H9 (cell line): ENCODE measurements around the gene SLC1A4. TPM values are rescaled to one million over a fixed set of nuclear protein-coding genes. Genes with fewer than 3 reads are reported as not detected.

ENCODE experiments used
- DNase-seq: peaks from one replicate; pipeline ENCODE4 v3.0.0-alpha.2; 2017
- H2AFZ ChIP-seq: one replicate; pipeline ENCODE4 v1.6.1; 2013; ENCODE audit warnings: mild to moderate bottlenecking, low read length, control low read depth, moderate library complexity
- H2AK5ac ChIP-seq: 2 replicates; pipeline ENCODE4 v1.6.1; 2013; ENCODE audit warnings: low read length, control low read depth, mixed read lengths; ENCODE audit not compliant: insufficient read length
- H2BK120ac ChIP-seq: one replicate; pipeline ENCODE4 v1.6.1; 2013; ENCODE audit warnings: low read depth, mild to moderate bottlenecking, low read length, control low read depth, inconsistent platforms; ENCODE audit not compliant: poor library complexity, severe bottlenecking
- H2BK12ac ChIP-seq: 2 replicates; pipeline ENCODE4 v1.6.1; 2013; ENCODE audit warnings: low read length, control low read depth, mixed read lengths, low read depth; ENCODE audit not compliant: insufficient read length
- H2BK15ac ChIP-seq: 2 replicates; pipeline ENCODE4 v1.6.1; 2013; ENCODE audit warnings: low read depth, low read length, control low read depth
- H2BK20ac ChIP-seq: one replicate; pipeline ENCODE4 v1.6.1; 2013; ENCODE audit warnings: low read depth, mild to moderate bottlenecking, low read length, control low read depth, inconsistent platforms; ENCODE audit not compliant: poor library complexity, severe bottlenecking
- H2BK5ac ChIP-seq: 2 replicates; pipeline ENCODE4 v1.6.1; 2013; ENCODE audit warnings: low read length, control low read depth, mixed read lengths; ENCODE audit not compliant: insufficient read length
- H3K14ac ChIP-seq: 2 replicates; pipeline ENCODE4 v1.6.1; 2013; ENCODE audit warnings: low read length, control low read depth; ENCODE audit not compliant: insufficient read depth
- H3K18ac ChIP-seq: 2 replicates; pipeline ENCODE4 v1.6.1; 2013; ENCODE audit warnings: low read depth, mild to moderate bottlenecking, mixed read lengths, low read length, control low read depth; ENCODE audit not compliant: insufficient read length
- H3K23ac ChIP-seq: 2 replicates; pipeline ENCODE4 v1.6.1; 2013; ENCODE audit warnings: low read length, control low read depth, mixed read lengths, low read depth; ENCODE audit not compliant: insufficient read length
- H3K23me2 ChIP-seq: 2 replicates; pipeline ENCODE4 v1.6.1; 2013; ENCODE audit warnings: low read depth, mild to moderate bottlenecking, mixed read lengths, low read length, control low read depth; ENCODE audit not compliant: insufficient read length, poor library complexity, severe bottlenecking
- H3K27ac ChIP-seq: 2 replicates; pipeline ENCODE4 v1.5.1; 2013; ENCODE audit warnings: low read length, control low read depth, mixed read lengths, low read depth; ENCODE audit not compliant: insufficient read length
- H3K27me3 ChIP-seq: 2 replicates; pipeline ENCODE4 v1.6.1; 2013; ENCODE audit warnings: low read length, control low read depth, inconsistent platforms; ENCODE audit not compliant: insufficient read depth
- H3K4ac ChIP-seq: 2 replicates; pipeline ENCODE4 v1.6.1; 2013; ENCODE audit warnings: low read depth, mild to moderate bottlenecking, control low read depth, inconsistent platforms, low read length, moderate library complexity
- H3K4me1 ChIP-seq: 2 replicates; pipeline ENCODE4 v1.6.1; 2013; ENCODE audit warnings: low read length, control low read depth, inconsistent platforms; ENCODE audit not compliant: insufficient read depth
- H3K4me2 ChIP-seq: 2 replicates; pipeline ENCODE4 v1.6.1; 2013; ENCODE audit warnings: low read length, control low read depth, mixed read lengths; ENCODE audit not compliant: insufficient read length, insufficient read depth
- H3K56ac ChIP-seq: 2 replicates; pipeline ENCODE4 v1.6.1; 2013; ENCODE audit warnings: low read depth, mild to moderate bottlenecking, mixed read lengths, low read length, control low read depth; ENCODE audit not compliant: insufficient read length
- H3K79me1 ChIP-seq: 2 replicates; pipeline ENCODE4 v1.6.1; 2013; ENCODE audit warnings: low read depth, mild to moderate bottlenecking, moderate library complexity, low read length, control low read depth, inconsistent platforms; ENCODE audit not compliant: insufficient read depth, poor library complexity, severe bottlenecking
- H3K79me2 ChIP-seq: 2 replicates; pipeline ENCODE4 v1.6.1; 2013; ENCODE audit warnings: low read length, control low read depth, inconsistent platforms; ENCODE audit not compliant: insufficient read depth
- H3K9ac ChIP-seq: 2 replicates; pipeline ENCODE4 v1.6.1; 2013; ENCODE audit warnings: low read length, control low read depth, mixed read lengths; ENCODE audit not compliant: insufficient read length; ENCODE audit errors: extremely low read depth
- H3K9me3 ChIP-seq: one replicate; pipeline ENCODE4 v1.6.1; 2013; ENCODE audit warnings: low read depth, low read length, inconsistent platforms; ENCODE audit not compliant: control insufficient read depth
- H3T11ph ChIP-seq: one replicate; pipeline ENCODE4 v1.6.1; 2013; ENCODE audit warnings: mild to moderate bottlenecking, low read length, control low read depth, inconsistent platforms
- H4K20me1 ChIP-seq: one replicate; pipeline ENCODE4 v1.6.1; 2013; ENCODE audit not compliant: control insufficient read depth, insufficient read length, insufficient read depth
- H4K5ac ChIP-seq: 2 replicates; pipeline ENCODE4 v1.6.1; 2013; ENCODE audit warnings: low read depth, mild to moderate bottlenecking, mixed read lengths, low read length, control low read depth; ENCODE audit not compliant: insufficient read length
- H4K8ac ChIP-seq: replicated peaks from 2 replicates; pipeline ENCODE4 v1.6.1; 2013; ENCODE audit warnings: low read length, control low read depth, mixed read lengths, low read depth; ENCODE audit not compliant: insufficient read length
- H4K91ac ChIP-seq: 2 replicates; pipeline ENCODE4 v1.6.1; 2013; ENCODE audit warnings: low read depth, mild to moderate bottlenecking, moderate library complexity, mixed read lengths, low read length, control low read depth; ENCODE audit not compliant: insufficient read length
- H3K27ac Mint-ChIP-seq, 3 experiments: 2 replicates in 2 of 3; 3 replicates in 1 of 3; pipeline ENCODE4 v1.8.0; 2020 to 2021; ENCODE audit warnings: mixed read lengths in 3 of 3, mild to moderate bottlenecking in 1 of 3, moderate library complexity in 1 of 3
- H3K27me3 Mint-ChIP-seq: 2 replicates; pipeline ENCODE4 v1.8.0; 2021; ENCODE audit warnings: low read depth, mild to moderate bottlenecking, moderate library complexity, mixed read lengths
- H3K36me3 Mint-ChIP-seq, 3 experiments: 2 replicates in 2 of 3; 3 replicates in 1 of 3; pipeline ENCODE4 v1.8.0; 2020 to 2021; ENCODE audit warnings: low read depth in 3 of 3, mixed read lengths in 3 of 3; ENCODE audit not compliant: insufficient read depth in 1 of 3
- H3K4me1 Mint-ChIP-seq, 2 experiments: 2 replicates each; pipeline ENCODE4 v1.8.0; 2020; ENCODE audit warnings: mixed read lengths in 2 of 2
- H3K4me3 Mint-ChIP-seq, 2 experiments: 2 replicates in 1 of 2; 3 replicates in 1 of 2; pipeline ENCODE4 v1.8.0; 2020 to 2021; ENCODE audit warnings: mild to moderate bottlenecking in 2 of 2, mixed read lengths in 2 of 2, moderate library complexity in 1 of 2
- H3K9me3 Mint-ChIP-seq, 2 experiments: 2 replicates in 1 of 2; 3 replicates in 1 of 2; pipeline ENCODE4 v1.8.0; 2020; ENCODE audit warnings: mild to moderate bottlenecking in 2 of 2, mixed read lengths in 2 of 2, moderate library complexity in 1 of 2
- CTCF ChIP-seq: fragments of 200-600 bp; sonication (generic); conservative IDR thresholded peaks from 3 replicates; pipeline ENCODE4 v1.8.0; 2021; ENCODE audit warnings: antibody characterized with exemption, mild to moderate bottlenecking
- WGBS: extraction: QIAGEN DNeasy Blood & Tissue Kit; methylation state at CpG from one replicate; pipeline ENCODE4 v1.1.7; 2013; ENCODE audit warnings: missing lambda C conversion rate, low lambda C conversion rate, mixed read lengths; ENCODE audit not compliant: insufficient read length; ENCODE audit errors: extremely low coverage; 5-methylcytosine and 5-hydroxymethylcytosine counted together
- total RNA-seq: library from RNA; stranded (reverse); gene quantifications from 2 replicates; pipeline ENCODE4 v1.2.1, GENCODE V29; 2021

SLC1A4 gene
- total RNA-seq, 1 experiment from 2014 or later = 1.9 TPM

- H3T11ph ChIP-seq = no peak overlapping the region
- H3K27ac ChIP-seq = no peak overlapping the region
- H3K36me3 Mint-ChIP-seq = peaks cover 0 to 5% (median 4%) of the 10 kb centered on the region in 3 experiments; a peak in 3 of 7 replicates
- H3K4me1 ChIP-seq = no peaks in the 10 kb centered on the region; the same call in 1 of the 2 replicates
- peak overlapping the region in 1 of 3 experiments; percentile 48; a peak in 1 of 7 replicates for H3K27ac Mint-ChIP-seq
- H3K79me1 ChIP-seq = no peaks in the 10 kb centered on the region
- H3K9me3 ChIP-seq = no peaks in the 10 kb centered on the region
- H3K23ac ChIP-seq = no peak overlapping the region
- H2BK5ac ChIP-seq = no peak overlapping the region
- no peaks in the 10 kb centered on the region for H3K27me3 Mint-ChIP-seq
- H2AK5ac ChIP-seq = no peak overlapping the region
- WGBS = no CpG with 5 or more reads among the region's 6 CpGs
- H2BK120ac ChIP-seq = no peak overlapping the region
- no peak overlapping the region for H4K91ac ChIP-seq
- no peak overlapping the region for H3K4me3 Mint-ChIP-seq
- H2BK20ac ChIP-seq = no peak overlapping the region
- peaks cover 4% of the 10 kb centered on the region in 2 experiments; a peak in 3 of 5 replicates for H3K9me3 Mint-ChIP-seq
- no peaks in the 10 kb centered on the region for H3K23me2 ChIP-seq
- no peaks in the 10 kb centered on the region for H3K79me2 ChIP-seq
- no peak overlapping the region for H4K5ac ChIP-seq
- H3K4me1 Mint-ChIP-seq = peaks cover 12 to 13% of the 10 kb centered on the region in 2 experiments
- H2BK15ac ChIP-seq = no peak overlapping the region
- H3K4ac ChIP-seq = no peak overlapping the region
- H2AFZ ChIP-seq = no peak overlapping the region
- H4K20me1 ChIP-seq = no peaks in the 10 kb centered on the region
- no peak overlapping the region for H3K14ac ChIP-seq
- no peak overlapping the region for H3K56ac ChIP-seq
- H4K8ac ChIP-seq = no peak overlapping the region
- DNase-seq = no peak
- H3K18ac ChIP-seq = no peak overlapping the region
- H3K4me2 ChIP-seq = no peak overlapping the region
- no peak for TF ChIP-seq CTCF
- H2BK12ac ChIP-seq = no peak overlapping the region
- no peak overlapping the region for H3K9ac ChIP-seq
- no peaks in the 10 kb centered on the region for H3K27me3 ChIP-seq
Observed at GRCh38 chr2:64952096-64952495, 37.1 kb upstream of the SLC1A4 start.
